GM20431 (cell line): ENCODE data around the gene TMCC2.

ENCODE experiments used
- in situ Hi-C: fragments of 300-500 bp; cut with MseI, MboI; formaldehyde crosslinking; loops from one replicate; pipeline ENCODE4 v1.15.0; 2020; ENCODE audit warnings: low sequenced_read_pairs; ENCODE audit not compliant: unreplicated experiment

TMCC2 gene

DNA sequence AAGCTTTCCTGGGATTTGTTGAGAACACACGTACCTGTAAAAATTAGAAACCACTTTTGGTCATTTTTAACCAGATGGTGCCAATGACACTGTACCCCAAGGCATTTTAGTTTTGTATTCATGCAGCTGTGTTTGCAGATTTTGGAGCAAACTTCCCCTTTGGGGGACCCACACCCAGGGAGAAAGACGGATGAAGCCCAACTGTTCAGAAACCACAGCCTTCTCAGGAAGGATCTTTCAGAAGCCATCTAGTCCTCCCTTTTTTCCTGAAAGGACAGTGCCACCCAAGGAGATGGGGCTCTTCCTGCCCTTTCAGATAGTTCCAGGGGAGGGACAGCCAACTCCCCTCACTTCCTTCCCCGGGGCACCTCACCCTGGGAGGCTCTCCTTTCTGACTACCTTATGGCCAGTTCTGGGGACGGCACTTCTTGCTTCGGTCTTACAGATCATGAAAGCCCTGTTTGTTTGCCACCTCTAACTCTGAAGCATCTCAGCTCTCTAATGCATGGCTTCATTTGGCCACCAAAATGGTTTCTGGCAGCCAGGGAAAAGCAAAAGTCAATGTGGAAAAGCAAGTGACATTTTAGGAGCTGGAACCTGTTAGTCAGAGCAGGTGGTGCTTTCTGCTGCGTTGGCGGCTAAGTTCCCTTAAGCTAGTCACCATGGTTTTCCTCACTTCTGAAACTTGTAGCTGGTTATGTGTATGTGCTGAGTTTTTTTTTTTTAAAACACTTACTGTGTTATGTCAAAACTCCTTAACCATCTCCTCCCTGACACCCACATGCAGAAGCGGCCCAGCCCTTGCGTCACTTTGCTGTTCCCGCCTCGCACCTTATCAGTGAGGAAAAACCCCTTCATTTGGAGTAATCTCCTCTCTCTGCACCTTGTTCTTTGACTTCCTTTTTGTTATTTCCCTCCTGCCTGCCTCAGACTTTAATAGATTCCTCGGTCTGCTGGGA, 10.1 kb downstream of the TMCC2 start:
- in situ Hi-C loops: no loop called here

- in situ Hi-C loops: no loop called here
These were observed 11.3 kb downstream of the TMCC2 start for GRCh38 chr1:205239078-205239477.

- in situ Hi-C loops: no loop called here
These were observed 12.4 kb downstream of the TMCC2 start for GRCh38 chr1:205240118-205240517.

DNA sequence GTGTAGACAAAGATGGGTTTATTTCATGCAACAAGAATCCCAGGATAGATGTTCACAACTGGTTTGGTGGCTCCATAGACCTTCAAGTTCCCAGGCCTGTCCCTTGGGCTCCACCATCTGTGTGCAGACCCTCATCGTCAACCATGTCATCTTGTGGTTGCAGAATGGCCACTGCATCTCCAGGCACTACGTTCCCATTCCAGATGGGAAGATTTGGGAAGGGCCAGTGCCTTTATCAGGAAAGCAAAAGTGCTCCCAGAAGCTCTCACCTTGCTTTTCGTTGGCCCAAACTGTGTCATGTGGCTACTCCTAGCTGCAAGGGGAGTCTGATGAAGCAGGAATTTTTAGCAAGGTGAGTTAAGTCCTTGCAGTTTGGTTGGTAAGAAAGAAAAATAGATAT, 12.8 kb downstream of the TMCC2 start:
- in situ Hi-C loops: no loop called here

DNA sequence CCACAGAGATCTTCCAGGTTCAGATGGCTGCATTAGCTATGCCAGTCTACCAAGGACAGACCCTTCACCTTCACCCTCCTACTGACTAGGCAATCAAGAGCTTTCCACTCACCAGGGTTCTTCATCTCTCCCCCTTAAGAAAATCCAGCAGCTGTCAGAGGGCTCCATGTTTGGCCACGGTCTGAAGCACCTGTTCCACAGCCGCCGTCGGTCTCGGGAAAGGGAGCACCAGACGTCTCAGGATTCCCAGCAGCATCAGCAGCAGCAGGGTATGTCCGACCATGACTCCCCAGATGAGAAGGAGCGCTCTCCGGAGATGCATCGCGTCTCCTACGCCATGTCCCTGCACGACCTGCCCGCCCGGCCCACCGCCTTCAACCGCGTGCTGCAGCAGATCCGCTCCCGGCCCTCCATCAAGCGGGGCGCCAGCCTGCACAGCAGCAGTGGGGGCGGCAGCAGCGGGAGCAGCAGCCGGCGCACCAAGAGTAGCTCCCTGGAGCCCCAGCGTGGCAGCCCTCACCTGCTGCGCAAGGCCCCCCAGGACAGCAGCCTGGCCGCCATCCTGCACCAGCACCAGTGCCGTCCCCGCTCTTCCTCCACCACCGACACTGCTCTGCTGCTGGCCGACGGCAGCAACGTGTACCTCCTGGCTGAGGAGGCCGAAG, 13.8 kb downstream of the TMCC2 start:
- in situ Hi-C loops: no loop called here

GRCh38 chr1:205243350-205244191, 15.8 kb downstream of the TMCC2 start:
- in situ Hi-C loops: no loop called here

GRCh38 chr1:205244384-205244783, 16.6 kb downstream of the TMCC2 start:
- in situ Hi-C loops: no loop called here

DNA sequence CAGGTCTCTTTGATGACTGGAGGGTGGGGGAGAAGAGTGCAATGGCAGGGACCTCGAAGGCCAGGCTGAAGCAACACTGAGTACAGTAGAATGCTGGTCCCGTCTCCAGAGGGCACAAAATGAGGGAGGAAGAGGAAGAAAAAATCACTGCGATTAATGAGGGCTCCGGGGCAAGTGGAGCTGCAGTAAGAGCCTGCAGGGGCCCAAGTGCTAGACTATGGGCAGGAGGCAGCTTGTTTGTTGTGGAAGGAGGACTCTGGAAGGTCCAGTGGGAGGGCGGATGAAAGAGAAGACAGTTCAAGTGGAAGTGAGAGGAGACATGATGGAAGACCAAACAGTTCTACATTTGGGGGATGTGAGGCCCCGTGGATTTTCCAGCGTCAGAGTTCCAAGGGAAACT, 17.4 kb downstream of the TMCC2 start:
- in situ Hi-C loops: no loop called here

DNA sequence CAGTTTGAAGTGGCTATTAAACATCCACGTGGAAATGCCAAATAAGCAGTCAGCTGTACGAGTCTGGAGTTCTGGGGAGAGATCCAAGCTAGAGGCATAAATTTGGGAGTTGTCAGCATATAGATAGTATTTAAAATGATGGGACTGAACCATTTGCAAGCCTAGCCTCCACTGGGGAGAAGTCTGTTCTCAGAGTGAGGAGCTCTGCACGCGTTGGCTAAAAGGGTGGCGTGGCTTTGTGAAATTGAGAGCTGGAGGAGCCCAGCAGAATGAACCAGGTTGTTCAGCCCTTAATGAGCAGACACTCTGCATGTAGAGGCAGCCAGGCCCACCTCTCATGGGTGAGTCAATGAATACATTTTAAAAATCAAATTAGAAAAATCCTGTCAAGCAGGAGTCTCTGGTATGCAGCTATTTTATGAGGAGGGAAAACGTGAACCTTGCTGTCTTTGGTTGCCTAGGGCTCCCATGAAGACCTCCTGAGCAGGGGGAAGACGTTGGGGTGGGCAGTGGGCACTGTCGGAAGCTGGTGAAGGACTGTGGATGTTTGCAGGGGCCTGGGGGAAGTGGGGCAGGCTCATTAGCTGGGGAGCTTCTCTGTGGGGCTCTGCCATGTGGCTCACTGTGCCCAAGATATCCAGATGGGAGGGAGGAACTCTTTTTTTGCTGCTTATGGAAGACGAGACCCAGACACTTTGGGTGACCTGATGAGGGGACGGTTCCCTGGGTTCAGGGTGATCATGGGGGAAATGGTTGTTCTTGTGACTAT, 18.8 kb downstream of the TMCC2 start:
- in situ Hi-C loops: no loop called here

DNA sequence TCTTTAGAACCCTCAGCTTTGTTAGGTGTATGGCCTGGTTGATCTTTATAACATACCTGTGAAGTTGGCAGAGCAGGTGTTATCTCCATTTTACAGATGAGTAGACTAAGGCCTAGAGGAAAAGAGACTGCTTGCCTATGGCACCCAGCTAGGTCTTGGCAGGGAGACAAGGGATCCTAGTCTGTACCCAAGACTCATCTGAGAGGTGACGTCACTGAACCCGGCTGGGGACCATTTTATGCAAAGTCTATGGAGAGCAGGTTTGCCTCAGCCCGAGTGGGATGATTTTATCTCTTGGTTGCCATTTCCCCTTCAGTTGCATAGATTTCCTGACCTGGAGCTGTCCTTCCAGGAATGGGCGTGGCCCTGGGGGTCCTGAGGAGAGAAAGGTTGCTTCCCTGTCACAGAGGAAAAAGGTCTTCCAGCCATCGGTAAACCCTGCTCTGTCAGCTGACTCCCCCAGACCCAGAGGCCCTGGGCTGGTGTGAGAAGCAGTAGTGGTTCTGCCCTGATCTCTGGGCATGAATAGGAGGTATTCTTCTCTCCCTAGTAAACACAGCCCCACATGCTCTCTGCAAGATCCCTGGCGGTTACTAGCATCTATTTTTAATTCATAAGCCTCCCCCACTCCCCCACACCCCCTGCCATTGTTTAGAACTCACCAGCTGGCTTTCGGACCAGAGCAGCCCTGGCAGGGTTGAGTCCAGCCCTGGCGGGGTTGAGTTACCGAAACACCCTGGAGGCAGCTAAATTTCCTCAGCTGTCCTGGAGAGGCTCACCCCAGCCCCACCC, 19.6 kb downstream of the TMCC2 start:
- in situ Hi-C loops: no loop called here

DNA sequence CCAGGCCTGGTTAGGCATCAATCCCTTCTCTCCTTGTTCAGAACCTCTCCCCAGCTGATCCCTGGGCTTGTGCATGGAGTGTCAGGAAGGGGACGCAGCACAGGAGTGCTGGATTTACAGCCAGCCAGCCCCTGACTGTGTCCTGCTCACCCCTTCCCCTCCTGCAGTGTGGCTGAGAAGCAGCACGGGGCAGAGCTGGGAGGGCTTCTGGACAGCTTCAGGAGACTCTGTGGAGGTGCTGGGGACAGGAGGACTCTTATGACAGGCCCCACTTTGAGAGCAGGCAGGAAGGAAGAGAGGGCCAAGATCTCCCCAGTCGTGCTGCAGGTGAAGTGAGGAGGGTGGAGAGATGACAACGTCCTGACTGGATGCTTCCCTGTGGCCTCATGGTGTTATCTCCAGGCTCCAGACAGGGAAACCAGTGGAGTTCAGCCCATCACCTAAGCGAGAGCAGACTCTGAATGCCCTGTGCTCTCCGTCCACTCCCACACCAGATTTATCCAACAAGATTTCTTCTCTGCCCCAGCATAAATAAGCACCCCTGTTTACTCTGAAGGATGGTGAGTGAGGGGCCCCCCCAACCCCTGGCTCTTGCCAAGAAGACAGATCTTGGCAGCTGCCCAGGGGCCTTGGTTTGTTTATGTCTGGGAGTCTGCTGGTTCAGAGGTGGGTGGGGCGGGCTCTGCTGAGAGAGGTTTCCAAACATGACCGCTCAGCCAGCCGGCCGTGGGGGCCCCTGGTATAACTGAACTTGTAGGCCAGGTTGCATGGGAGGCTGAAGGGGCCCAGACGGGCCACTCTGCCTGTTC, 21.3 kb downstream of the TMCC2 start:
- in situ Hi-C loops: no loop called here

DNA sequence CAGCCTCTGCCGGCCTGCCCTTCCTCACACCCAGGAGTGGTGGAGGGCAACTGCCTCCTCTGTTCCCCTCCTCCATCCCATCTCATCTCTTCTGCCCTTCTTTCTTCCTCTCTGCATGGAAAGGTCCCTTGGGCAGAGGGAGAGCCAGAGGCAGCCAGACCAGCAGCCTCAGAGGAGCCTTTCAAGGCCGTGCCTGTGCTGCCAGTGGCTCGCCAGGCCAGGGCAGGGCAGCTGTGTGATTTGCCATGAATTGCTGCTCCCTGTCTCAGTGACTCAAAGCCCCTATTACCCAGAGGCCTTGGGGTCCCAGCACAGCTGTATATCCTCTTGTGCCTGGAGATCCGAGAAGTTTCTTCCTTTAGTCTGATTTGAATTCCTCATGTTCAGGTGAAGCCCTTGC, 21.9 kb downstream of the TMCC2 start:
- in situ Hi-C loops: no loop called here

DNA sequence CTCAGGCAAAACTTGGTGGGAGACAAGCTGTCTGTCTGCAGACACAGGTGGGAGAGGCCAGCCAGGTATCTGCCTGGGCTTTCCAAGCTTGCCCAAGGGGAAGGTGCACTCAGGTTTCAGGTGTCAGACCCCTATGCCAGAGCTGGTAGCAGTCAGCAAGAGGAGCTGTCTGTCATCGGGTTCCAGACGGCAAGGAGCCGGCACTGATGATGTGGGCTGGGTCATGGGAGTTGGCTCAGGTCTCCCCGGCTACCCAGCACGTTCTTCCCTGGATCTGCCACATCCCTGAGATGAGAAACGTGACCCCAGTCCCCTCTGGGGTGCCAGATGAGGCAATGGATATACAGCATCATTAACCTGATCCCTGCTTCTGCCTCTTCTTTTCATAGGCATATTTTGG, 23.0 kb downstream of the TMCC2 start:
- in situ Hi-C loops: no loop called here

DNA sequence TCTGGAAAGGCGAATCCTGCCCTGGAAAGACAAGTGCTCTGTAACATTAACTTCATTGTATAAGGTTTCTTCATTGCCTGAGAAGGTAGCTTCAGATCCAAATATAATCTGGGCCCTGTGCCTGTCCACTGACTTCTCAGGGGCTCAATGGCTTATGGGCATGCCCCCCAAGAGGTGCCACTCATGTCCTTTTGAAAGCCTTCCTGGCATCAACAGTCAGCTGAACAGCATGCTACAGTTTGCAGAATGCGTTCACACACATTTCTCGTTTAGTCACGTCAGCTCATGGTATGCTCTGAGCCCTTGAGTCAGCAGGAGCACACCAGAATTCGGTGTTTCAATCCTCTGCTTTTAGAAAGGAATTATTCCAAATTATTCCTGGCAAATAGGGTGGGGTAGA, 23.8 kb downstream of the TMCC2 start:
- in situ Hi-C loops: no loop called here

- in situ Hi-C loops: no loop called here
These were observed 28.4 kb downstream of the TMCC2 start for GRCh38 chr1:205255941-205256780.

DNA sequence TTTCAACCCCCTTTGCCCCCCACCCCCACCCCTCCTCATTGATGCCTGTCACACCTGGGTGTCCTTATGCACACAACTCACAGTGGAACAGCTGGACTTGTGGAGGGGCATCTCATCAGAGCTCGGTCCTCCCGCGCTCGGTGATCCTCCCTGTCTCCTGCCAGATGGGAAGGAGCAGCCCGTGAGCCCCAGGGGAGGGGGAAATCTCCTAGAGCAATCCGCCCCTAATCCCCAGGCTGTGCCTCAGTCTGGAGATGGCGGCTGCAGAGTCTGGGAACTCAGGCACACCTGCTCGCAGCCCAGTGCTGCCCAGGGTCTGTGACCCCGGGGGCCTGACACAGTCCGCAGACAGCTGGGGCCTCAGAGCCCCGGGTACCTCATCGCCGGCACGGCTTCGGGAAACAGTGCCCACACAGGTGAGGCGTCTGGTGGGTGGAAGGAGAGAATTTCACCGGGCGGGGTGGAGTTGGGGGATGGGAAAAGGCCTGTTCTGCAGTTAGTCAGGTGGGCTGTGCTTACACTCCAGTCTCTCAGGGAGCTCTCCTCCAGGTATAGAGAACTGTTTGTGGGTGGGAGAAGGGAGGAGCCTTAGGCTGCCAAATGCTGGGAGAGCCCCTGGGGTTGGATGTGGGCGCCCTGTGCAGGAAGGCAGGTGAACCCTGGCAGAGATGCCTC, 29.3 kb downstream of the TMCC2 start:
- in situ Hi-C loops: no loop called here

GRCh38 chr1:205257735-205258134, 30.0 kb downstream of the TMCC2 start:
- in situ Hi-C loops: no loop called here
